Common myeloid progenitor, CD34-positive (primary cell): Measurements from ENCODE around the gene EEF1A1.

ENCODE experiments used
- CTCF ChIA-PET: fragments of 350-600 bp; sonication (Branson Sonifier 250); formaldehyde crosslinking; loops from one replicate; lab custom pipeline; 2021; ENCODE audit warnings: antibody characterized with exemption; lab: Charles Lee
- POLR2A ChIA-PET: fragments of 350-600 bp; sonication (Branson Sonifier 250); formaldehyde crosslinking; loops from one replicate; lab custom pipeline; 2021; ENCODE audit warnings: antibody characterized with exemption; lab: Charles Lee
- DNase-seq, 3 donors: peaks; one replicate each; pipeline versions ENCODE4 v3.0.0 to v3.0.0-alpha.2; 2013
- H3K27ac ChIP-seq, 2 experiments: 1 replicate in 1 of 2; 2 replicates in 1 of 2; pipeline ENCODE4 v1.7.0; 2013; ENCODE audit warnings: inconsistent platforms in 2 of 2, low read length in 2 of 2, mild to moderate bottlenecking in 2 of 2, low read depth in 1 of 2, moderate library complexity in 1 of 2; ENCODE audit not compliant: severe bottlenecking in 2 of 2, insufficient read depth in 1 of 2, poor library complexity in 1 of 2
- H3K27me3 ChIP-seq, 5 experiments: replicated peaks in 2 of 5; 1 replicate in 3 of 5; 2 replicates in 2 of 5; pipeline versions ENCODE4 v1.6.1 to v1.7.0; 2013; ENCODE audit warnings: low read length in 4 of 5, mild to moderate bottlenecking in 2 of 5, moderate library complexity in 2 of 5, inconsistent platforms in 1 of 5; ENCODE audit not compliant: insufficient read depth in 5 of 5, control insufficient read depth in 4 of 5
- H3K36me3 ChIP-seq, 4 experiments: 1 replicate in 2 of 4; 2 replicates in 2 of 4; pipeline versions ENCODE4 v1.6.1 to v1.7.0; 2013; ENCODE audit warnings: low read length in 3 of 4, control low read depth in 1 of 4, mild to moderate bottlenecking in 1 of 4; ENCODE audit not compliant: control insufficient read depth in 4 of 4, insufficient read depth in 4 of 4
- H3K4me1 ChIP-seq, 4 experiments: 1 replicate in 3 of 4; 2 replicates in 1 of 4; pipeline versions ENCODE4 v1.6.1 to v1.7.1; 2013; ENCODE audit warnings: low read length in 3 of 4, mild to moderate bottlenecking in 3 of 4, control low read depth in 1 of 4, inconsistent platforms in 1 of 4, moderate library complexity in 1 of 4; ENCODE audit not compliant: control insufficient read depth in 4 of 4, insufficient read depth in 4 of 4; ENCODE audit errors: control extremely low read depth in 1 of 4
- H3K4me3 ChIP-seq, 7 experiments: 1 replicate in 4 of 7; 2 replicates in 3 of 7; pipeline versions ENCODE4 v1.5.1 to v1.7.0; 2013; ENCODE audit warnings: mild to moderate bottlenecking in 7 of 7, low read length in 6 of 7, moderate library complexity in 6 of 7, inconsistent platforms in 2 of 7, low read depth in 2 of 7, control low read depth in 1 of 7; ENCODE audit not compliant: insufficient read depth in 4 of 7, control insufficient read depth in 1 of 7; ENCODE audit errors: extremely low read depth in 1 of 7
- H3K9me3 ChIP-seq, 5 experiments: 1 replicate in 4 of 5; 2 replicates in 1 of 5; pipeline versions ENCODE4 v1.6.1 to v1.7.1; 2013; ENCODE audit warnings: low read length in 4 of 5, mild to moderate bottlenecking in 2 of 5, inconsistent platforms in 1 of 5, low read depth in 1 of 5, moderate library complexity in 1 of 5; ENCODE audit not compliant: control insufficient read depth in 4 of 5, insufficient read depth in 2 of 5; ENCODE audit errors: control extremely low read depth in 1 of 5
- WGBS: methylation state at CpG from one replicate; pipeline ENCODE4 v1.1.5; 2013; ENCODE audit not compliant: insufficient coverage; 5-methylcytosine and 5-hydroxymethylcytosine counted together

EEF1A1 gene

GRCh38 chr6:73491377-73491776, 29.5 kb downstream of the EEF1A1 start:
- POLR2A ChIA-PET: no interaction called here
- H3K4me3 ChIP-seq: no peak overlapping the region
- peaks cover 0 to 2% (median 0%) of the 10 kb centered on the region in 5 experiments for H3K9me3 ChIP-seq
- H3K27me3 ChIP-seq: no peaks in the 10 kb centered on the region
- DNase-seq: no peak
- peaks cover 14 to 63% (median 38%) of the 10 kb centered on the region in 4 experiments for H3K36me3 ChIP-seq
- CTCF ChIA-PET: interaction anchor here (0.6 kb wide), 1 partner anchor 58 kb away, joined by 3 read pairs; no protein-coding TSS in a partner anchor
- no peaks in the 10 kb centered on the region for H3K4me1 ChIP-seq
- no peak overlapping the region for H3K27ac ChIP-seq

- WGBS: 91% methylated on average over 6 of the region's 7 CpGs
- ChIA-PET POLR2A (no interaction called here), CTCF (interaction anchor here (1.8 to 2.1 kb wide), 3 partner anchors 13 to 123 kb away, joined by 4 to 7 read pairs (median 4); no protein-coding TSS in a partner anchor)
- peaks cover 17 to 68% (median 47%) of the 10 kb centered on the region in 4 experiments for H3K36me3 ChIP-seq
- H3K27ac ChIP-seq: no peak overlapping the region
- H3K9me3 ChIP-seq: peaks cover 0 to 2% (median 0%) of the 10 kb centered on the region in 5 experiments
- no peak overlapping the region for H3K4me3 ChIP-seq
- no peaks in the 10 kb centered on the region for H3K4me1 ChIP-seq
- H3K27me3 ChIP-seq: no peaks in the 10 kb centered on the region
- no peak for DNase-seq
Observed at GRCh38 chr6:73487473-73487872, 33.4 kb downstream of the EEF1A1 start.

GRCh38 chr6:73484438-73484837, 36.4 kb downstream of the EEF1A1 start:
- Histone ChIP-seq H3K36me3 (peaks cover 19 to 79% (median 63%) of the 10 kb centered on the region in 4 experiments), H3K4me3 (no peak overlapping the region), H3K9me3 (peaks cover 0 to 2% (median 0%) of the 10 kb centered on the region in 5 experiments), H3K4me1 (no peaks in the 10 kb centered on the region), H3K27me3 (no peaks in the 10 kb centered on the region), H3K27ac (no peak overlapping the region)
- POLR2A ChIA-PET: no interaction called here
- WGBS: no CpG with 5 or more reads among the region's 2 CpGs
- DNase-seq: no peak
- CTCF ChIA-PET: interaction anchor here (0.6 to 1.3 kb wide), 3 partner anchors 13 to 104 kb away, joined by 3 read pairs; partner anchors contain the start of gene MTO1

- H3K36me3 ChIP-seq: peaks cover 7 to 70% (median 51%) of the 10 kb centered on the region in 4 experiments
- ChIA-PET POLR2A (no interaction called here), CTCF (interaction anchor here (1.4 kb wide), 1 partner anchor 18 kb away, joined by 6 read pairs; no protein-coding TSS in a partner anchor)
- H3K4me1 ChIP-seq: no peaks in the 10 kb centered on the region
- 98% methylated on average over 12 of the region's 12 CpGs for WGBS
- no peak overlapping the region for H3K4me3 ChIP-seq
- no peak for DNase-seq
- H3K27ac ChIP-seq: no peak overlapping the region
- H3K27me3 ChIP-seq: no peaks in the 10 kb centered on the region
- H3K9me3 ChIP-seq: no peaks in the 10 kb centered on the region
Observed at GRCh38 chr6:73481969-73482368, 38.9 kb downstream of the EEF1A1 start.

GRCh38 chr6:73477407-73477806, 43.4 kb downstream of the EEF1A1 start:
- no peaks in the 10 kb centered on the region for H3K27me3 ChIP-seq
- H3K4me3 ChIP-seq: no peak overlapping the region
- H3K4me1 ChIP-seq: no peaks in the 10 kb centered on the region
- no peaks in the 10 kb centered on the region for H3K9me3 ChIP-seq
- no peak overlapping the region for H3K27ac ChIP-seq
- DNase-seq: no peak
- WGBS: 100% methylated on average over 2 of the region's 4 CpGs
- POLR2A ChIA-PET: no interaction called here
- CTCF ChIA-PET: no interaction called here
- H3K36me3 ChIP-seq: peaks cover 7 to 79% (median 45%) of the 10 kb centered on the region in 4 experiments

- H3K27me3 ChIP-seq: no peaks in the 10 kb centered on the region
- H3K36me3 ChIP-seq: peaks cover 6 to 78% (median 42%) of the 10 kb centered on the region in 4 experiments
- ChIA-PET POLR2A (interaction anchor here (1.0 kb wide), 1 partner anchor 10 kb away, joined by 4 read pairs; no protein-coding TSS in a partner anchor), CTCF (no interaction called here)
- H3K4me1 ChIP-seq: no peaks in the 10 kb centered on the region
- H3K27ac ChIP-seq: no peak overlapping the region
- WGBS: 94% methylated on average over 6 of the region's 10 CpGs
- no peak overlapping the region for H3K4me3 ChIP-seq
- H3K9me3 ChIP-seq: no peaks in the 10 kb centered on the region
- no peak for DNase-seq
Observed at GRCh38 chr6:73476723-73477122, 44.1 kb downstream of the EEF1A1 start.

GRCh38 chr6:73471686-73472290, 49.0 kb downstream of the EEF1A1 start:
- no CpG with 5 or more reads among the region's 2 CpGs for WGBS
- POLR2A ChIA-PET: interaction anchor here (1.0 kb wide), 1 partner anchor 10 kb away, joined by 4 read pairs; the partner anchor contains the start of gene MTO1
- no peak for DNase-seq
- no peak overlapping the region for H3K4me3 ChIP-seq
- H3K27me3 ChIP-seq: no peaks in the 10 kb centered on the region
- no peaks in the 10 kb centered on the region for H3K4me1 ChIP-seq
- H3K9me3 ChIP-seq: no peaks in the 10 kb centered on the region
- CTCF ChIA-PET: interaction anchor here (0.6 to 1.4 kb wide), 3 partner anchors 9 to 44 kb away, joined by 3 to 5 read pairs (median 3); no protein-coding TSS in a partner anchor
- peaks cover 13 to 83% (median 41%) of the 10 kb centered on the region in 4 experiments for H3K36me3 ChIP-seq
- no peak overlapping the region for H3K27ac ChIP-seq
